Activated CD8-positive, alpha-beta T cell treated with anti-CD3 and anti-CD28 coated beads for 36 hours (primary cell): ENCODE data around the gene DCAKD. TPM values are rescaled to one million over a fixed set of nuclear protein-coding genes. Genes with fewer than 3 reads are reported as not detected.

Source experiments
- ATAC-seq: fragments of 200-7000 bp; cut with Tn5 transposase; one replicate; pipeline ENCODE4 v1.10.0; 2021; ENCODE audit warnings: mild to moderate bottlenecking, moderate library complexity
- CTCF ChIA-PET: fragments of 350-600 bp; sonication (Branson Sonifier 250); formaldehyde crosslinking; loops from one replicate; lab custom pipeline; 2021; ENCODE audit warnings: antibody characterized with exemption; lab: Charles Lee
- POLR2A ChIA-PET: fragments of 350-600 bp; sonication (Branson Sonifier 250); formaldehyde crosslinking; loops from one replicate; lab custom pipeline; 2021; ENCODE audit warnings: antibody characterized with exemption; lab: Charles Lee
- DNase-seq: peaks from one replicate; pipeline ENCODE4 v3.0.0-alpha.2; 2020
- H3K27ac Mint-ChIP-seq: one replicate; pipeline ENCODE4 v1.8.0; 2021; ENCODE audit warnings: mild to moderate bottlenecking, mixed read lengths
- H3K27me3 Mint-ChIP-seq: one replicate; pipeline ENCODE4 v1.8.0; 2021; ENCODE audit warnings: mixed read lengths
- H3K36me3 Mint-ChIP-seq: one replicate; pipeline ENCODE4 v1.8.0; 2021; ENCODE audit warnings: low read depth, mixed read lengths
- H3K4me1 Mint-ChIP-seq: one replicate; pipeline ENCODE4 v1.8.0; 2021; ENCODE audit warnings: low read depth, mixed read lengths
- H3K4me3 Mint-ChIP-seq: one replicate; pipeline ENCODE4 v1.8.0; 2021; ENCODE audit warnings: mild to moderate bottlenecking, moderate library complexity, mixed read lengths
- H3K9me3 Mint-ChIP-seq: one replicate; pipeline ENCODE4 v1.8.0; 2021; ENCODE audit warnings: mixed read lengths
- CTCF ChIP-seq: fragments of 200-600 bp; IDR thresholded peaks from one replicate; pipeline ENCODE4 v1.8.0; 2022; ENCODE audit warnings: antibody characterized with exemption, mild to moderate bottlenecking
- intact Hi-C: fragments of 100-400 bp; cut with micrococcal nuclease; formaldehyde crosslinking; loops from one replicate; pipeline ENCODE4 v1.10.0; 2022
- total RNA-seq, 2 experiments: library from RNA; stranded (reverse); gene quantifications; one replicate each; pipeline ENCODE4 v1.2.3, GENCODE V29; 2021

The DCAKD gene
- total RNA-seq, 2 experiments from 2014 or later, result 34.3 to 35.8 TPM

- no peak overlapping the region for H3K27ac Mint-ChIP-seq
- ChIA-PET POLR2A (no interaction called here), CTCF (interaction anchor here (0.9 to 4.1 kb wide), 2 partner anchors 9 to 32 kb away, joined by 3 to 21 read pairs; no protein-coding TSS in a partner anchor)
- H3K27me3 Mint-ChIP-seq, result peaks cover 41% of the 10 kb centered on the region
- peaks cover 10% of the 10 kb centered on the region for H3K4me1 Mint-ChIP-seq
- DNase-seq (no peak), ATAC-seq (no peak)
- TF ChIP-seq CTCF, result no peak
- no peak overlapping the region for H3K4me3 Mint-ChIP-seq
- H3K9me3 Mint-ChIP-seq, result peaks cover 1% of the 10 kb centered on the region
- H3K36me3 Mint-ChIP-seq, result no peaks in the 10 kb centered on the region
- intact Hi-C loops, result no loop called here
Observed at GRCh38 chr17:44989552-44990138, 61.8 kb downstream of the DCAKD start.

GRCh38 chr17:44988044-44988942, 63.1 kb downstream of the DCAKD start:
- ChIA-PET POLR2A (interaction anchor here (1.0 kb wide), 1 partner anchor 42 kb away, joined by 3 read pairs; no protein-coding TSS in a partner anchor), CTCF (interaction anchor here (0.9 to 4.1 kb wide), 3 partner anchors 10 to 33 kb away, joined by 3 to 21 read pairs (median 3); no protein-coding TSS in a partner anchor)
- peaks cover 10% of the 10 kb centered on the region for H3K4me1 Mint-ChIP-seq
- no peak overlapping the region for H3K4me3 Mint-ChIP-seq
- TF ChIP-seq CTCF, result no peak
- H3K27ac Mint-ChIP-seq, result no peak overlapping the region
- no peaks in the 10 kb centered on the region for H3K36me3 Mint-ChIP-seq
- H3K27me3 Mint-ChIP-seq, result peaks cover 35% of the 10 kb centered on the region
- no peak for DNase-seq
- intact Hi-C loops, result no loop called here
- no peak for ATAC-seq
- peaks cover 1% of the 10 kb centered on the region for H3K9me3 Mint-ChIP-seq

GRCh38 chr17:44983563-44983962, 67.9 kb downstream of the DCAKD start:
- H3K4me3 Mint-ChIP-seq, result no peak overlapping the region
- H3K36me3 Mint-ChIP-seq, result no peaks in the 10 kb centered on the region
- DNase-seq (no peak), ATAC-seq (no peak)
- no peak overlapping the region for H3K27ac Mint-ChIP-seq
- ChIA-PET POLR2A (no interaction called here), CTCF (interaction anchor here (1.1 kb wide), 1 partner anchor 38 kb away, joined by 4 read pairs; no protein-coding TSS in a partner anchor)
- intact Hi-C loops, result no loop called here
- peaks cover 30% of the 10 kb centered on the region for H3K27me3 Mint-ChIP-seq
- peaks cover 1% of the 10 kb centered on the region for H3K9me3 Mint-ChIP-seq
- H3K4me1 Mint-ChIP-seq, result peaks cover 10% of the 10 kb centered on the region
- TF ChIP-seq CTCF, result no peak

- H3K27me3 Mint-ChIP-seq, result peaks cover 20% of the 10 kb centered on the region
- H3K4me1 Mint-ChIP-seq, result peaks cover 1% of the 10 kb centered on the region
- no peak overlapping the region for H3K27ac Mint-ChIP-seq
- no peaks in the 10 kb centered on the region for H3K36me3 Mint-ChIP-seq
- ChIA-PET POLR2A (interaction anchor here (0.5 to 1.7 kb wide), 2 partner anchors 18 to 649 kb away, joined by 3 read pairs; no protein-coding TSS in a partner anchor), CTCF (interaction anchor here (1.1 kb wide), 1 partner anchor 40 kb away, joined by 4 read pairs; no protein-coding TSS in a partner anchor)
- peaks cover 1% of the 10 kb centered on the region for H3K9me3 Mint-ChIP-seq
- TF ChIP-seq CTCF, result no peak
- intact Hi-C loops, result no loop called here
- H3K4me3 Mint-ChIP-seq, result no peak overlapping the region
- DNase-seq (no peak), ATAC-seq (no peak)
Observed at GRCh38 chr17:44982113-44982702, 69.2 kb downstream of the DCAKD start.
